Neutrophil (primary cell): ENCODE measurements around the gene COL6A1.

ENCODE experiments used
- H3K27ac ChIP-seq: fragments of 200-600 bp; sonication (generic); 2 replicates; pipeline ENCODE4 v1.5.1; 2016; ENCODE audit warnings: mild to moderate bottlenecking, moderate library complexity
- H3K27me3 ChIP-seq: fragments of 200-600 bp; sonication (generic); 2 replicates; pipeline ENCODE4 v1.6.0; 2016; ENCODE audit warnings: mild to moderate bottlenecking
- H3K36me3 ChIP-seq: fragments of 200-600 bp; sonication (generic); 2 replicates; pipeline ENCODE4 v1.5.1; 2017
- H3K4me1 ChIP-seq, 2 experiments: fragments of 200-600 bp in 1 of 2; sonication (generic) in 1 of 2; 1 replicate in 1 of 2; 2 replicates in 1 of 2; pipeline versions ENCODE4 v1.5.1 to v1.6.1; 2013 to 2016; ENCODE audit warnings: low read depth in 1 of 2, low read length in 1 of 2, mild to moderate bottlenecking in 1 of 2, moderate library complexity in 1 of 2; ENCODE audit not compliant: control insufficient read depth in 1 of 2, insufficient read depth in 1 of 2
- H3K4me3 ChIP-seq, 2 experiments: fragments of 200-600 bp in 1 of 2; sonication (generic) in 1 of 2; 1 replicate in 1 of 2; 2 replicates in 1 of 2; pipeline ENCODE4 v1.5.1; 2013 to 2016; ENCODE audit warnings: low read depth in 1 of 2, low read length in 1 of 2, mild to moderate bottlenecking in 1 of 2, moderate library complexity in 1 of 2
- H3K9me3 ChIP-seq: fragments of 200-600 bp; sonication (generic); 2 replicates; pipeline ENCODE4 v1.5.1; 2016
- TF ChIP-seq, protein P1 (sequence below): fragments of 200-600 bp; sonication (generic); IDR thresholded peaks from 2 replicates; pipeline ENCODE4 v1.5.1; 2016; ENCODE audit warnings: antibody characterized with exemption

COL6A1 gene

DNA sequence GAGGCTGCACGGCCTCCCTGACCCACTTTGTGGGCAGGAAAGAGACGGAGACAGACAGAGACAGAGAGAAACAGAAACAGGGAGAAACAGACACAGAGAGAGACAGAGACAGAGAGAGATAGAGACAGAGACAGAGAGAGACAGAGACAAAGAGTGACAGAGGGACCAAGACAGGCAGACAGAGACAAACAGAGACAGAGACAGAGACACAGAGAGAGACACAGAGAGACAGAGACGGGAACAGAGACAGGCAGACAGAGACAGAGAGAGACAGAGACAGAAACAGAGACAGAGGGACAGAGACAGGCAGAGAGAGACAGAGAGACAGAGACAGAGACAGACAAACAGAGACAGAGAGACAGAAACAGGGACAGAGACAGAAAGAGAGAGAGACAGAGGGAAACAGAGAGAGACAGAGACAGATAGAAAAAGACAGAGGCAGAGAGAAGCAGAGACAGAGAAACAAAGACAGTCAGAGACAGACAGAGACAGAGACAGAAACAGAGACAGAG lies 3.1 kb downstream of the COL6A1 start:
- H3K27ac ChIP-seq: no peak overlapping the region
- TF ChIP-seq, protein P1, sequence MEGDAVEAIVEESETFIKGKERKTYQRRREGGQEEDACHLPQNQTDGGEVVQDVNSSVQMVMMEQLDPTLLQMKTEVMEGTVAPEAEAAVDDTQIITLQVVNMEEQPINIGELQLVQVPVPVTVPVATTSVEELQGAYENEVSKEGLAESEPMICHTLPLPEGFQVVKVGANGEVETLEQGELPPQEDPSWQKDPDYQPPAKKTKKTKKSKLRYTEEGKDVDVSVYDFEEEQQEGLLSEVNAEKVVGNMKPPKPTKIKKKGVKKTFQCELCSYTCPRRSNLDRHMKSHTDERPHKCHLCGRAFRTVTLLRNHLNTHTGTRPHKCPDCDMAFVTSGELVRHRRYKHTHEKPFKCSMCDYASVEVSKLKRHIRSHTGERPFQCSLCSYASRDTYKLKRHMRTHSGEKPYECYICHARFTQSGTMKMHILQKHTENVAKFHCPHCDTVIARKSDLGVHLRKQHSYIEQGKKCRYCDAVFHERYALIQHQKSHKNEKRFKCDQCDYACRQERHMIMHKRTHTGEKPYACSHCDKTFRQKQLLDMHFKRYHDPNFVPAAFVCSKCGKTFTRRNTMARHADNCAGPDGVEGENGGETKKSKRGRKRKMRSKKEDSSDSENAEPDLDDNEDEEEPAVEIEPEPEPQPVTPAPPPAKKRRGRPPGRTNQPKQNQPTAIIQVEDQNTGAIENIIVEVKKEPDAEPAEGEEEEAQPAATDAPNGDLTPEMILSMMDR: no peak
- H3K9me3 ChIP-seq: no peaks in the 10 kb centered on the region
- H3K27me3 ChIP-seq: peaks cover 64% of the 10 kb centered on the region
- H3K4me1 ChIP-seq: peaks cover 0 to 5% of the 10 kb centered on the region in 2 experiments
- H3K4me3 ChIP-seq: no peak overlapping the region
- H3K36me3 ChIP-seq: no peaks in the 10 kb centered on the region

DNA sequence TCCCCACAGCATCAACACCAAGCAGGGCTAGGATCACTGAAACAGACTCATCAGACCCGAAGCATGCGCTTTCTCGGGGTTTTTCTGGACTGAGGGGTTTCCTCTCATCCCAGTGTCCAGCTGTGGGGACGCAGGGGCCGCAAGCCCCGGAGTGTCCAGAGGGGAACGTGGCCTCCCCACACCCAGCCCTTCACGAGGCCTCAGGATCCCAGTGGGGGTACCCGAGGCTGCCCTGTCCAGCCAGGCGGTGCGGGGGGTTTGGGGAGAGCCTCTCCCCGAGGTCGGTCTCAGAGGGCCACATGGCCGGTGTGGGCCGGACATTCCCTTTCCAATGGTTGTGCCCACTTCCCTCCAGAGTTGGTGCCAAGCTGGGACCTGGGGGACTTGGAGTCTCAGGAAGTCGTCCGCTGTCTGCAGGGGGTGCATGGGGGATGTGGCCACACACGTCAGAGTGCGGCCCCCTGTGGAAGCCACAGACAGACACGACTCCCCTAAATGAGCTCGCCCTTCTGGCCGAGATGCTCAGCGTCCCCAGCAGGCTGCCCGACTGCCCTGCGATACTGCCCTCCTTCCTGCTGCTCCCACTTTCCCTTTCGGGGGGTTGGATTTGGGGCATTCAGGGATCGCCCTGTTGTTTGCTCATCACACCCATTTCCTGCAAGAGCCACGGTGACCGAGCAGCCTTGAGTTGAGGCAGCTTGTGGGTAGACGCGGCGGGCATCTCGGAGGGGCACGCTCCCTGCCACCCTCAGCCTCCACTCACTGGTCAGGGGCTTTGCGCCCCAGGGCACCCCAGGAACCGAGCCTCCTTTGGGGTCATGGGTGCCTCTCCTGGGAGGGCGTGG lies 4.1 kb downstream of the COL6A1 start:
- Histone ChIP-seq H3K36me3 (no peaks in the 10 kb centered on the region), H3K27ac (no peak overlapping the region), H3K4me3 (no peak overlapping the region), H3K9me3 (no peaks in the 10 kb centered on the region), H3K27me3 (peaks cover 53% of the 10 kb centered on the region), H3K4me1 (peaks cover 0 to 5% of the 10 kb centered on the region in 2 experiments)
- TF ChIP-seq, protein P1: no peak

DNA sequence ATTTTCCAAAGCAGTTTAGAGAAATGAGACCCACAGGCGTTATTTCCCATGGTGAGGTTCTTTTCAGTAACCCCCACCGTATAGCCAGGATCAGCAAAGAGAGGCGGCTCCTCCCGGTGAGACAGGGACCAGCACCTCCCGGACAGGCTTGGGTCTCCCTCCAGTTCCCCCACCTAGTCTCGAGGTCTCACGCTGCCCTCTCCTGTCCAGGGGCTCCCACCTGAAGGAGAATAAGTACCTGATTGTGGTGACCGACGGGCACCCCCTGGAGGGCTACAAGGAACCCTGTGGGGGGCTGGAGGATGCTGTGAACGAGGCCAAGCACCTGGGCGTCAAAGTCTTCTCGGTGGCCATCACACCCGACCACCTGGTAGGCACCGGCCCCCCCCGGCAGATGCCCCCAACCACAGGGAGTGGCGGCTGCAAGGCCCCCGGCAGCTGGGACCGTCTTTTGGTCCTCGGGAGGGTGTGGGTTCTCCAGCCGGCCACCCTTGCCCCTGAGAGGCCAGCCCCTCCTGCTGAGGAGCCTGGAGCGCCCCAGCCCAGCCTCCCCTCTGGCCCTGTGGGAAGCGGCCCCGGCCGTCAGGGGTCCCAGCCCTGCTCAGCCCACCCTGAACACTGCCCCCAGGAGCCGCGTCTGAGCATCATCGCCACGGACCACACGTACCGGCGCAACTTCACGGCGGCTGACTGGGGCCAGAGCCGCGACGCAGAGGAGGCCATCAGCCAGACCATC lies 4.9 kb downstream of the COL6A1 start:
- peaks cover 0 to 5% of the 10 kb centered on the region in 2 experiments for H3K4me1 ChIP-seq

DNA sequence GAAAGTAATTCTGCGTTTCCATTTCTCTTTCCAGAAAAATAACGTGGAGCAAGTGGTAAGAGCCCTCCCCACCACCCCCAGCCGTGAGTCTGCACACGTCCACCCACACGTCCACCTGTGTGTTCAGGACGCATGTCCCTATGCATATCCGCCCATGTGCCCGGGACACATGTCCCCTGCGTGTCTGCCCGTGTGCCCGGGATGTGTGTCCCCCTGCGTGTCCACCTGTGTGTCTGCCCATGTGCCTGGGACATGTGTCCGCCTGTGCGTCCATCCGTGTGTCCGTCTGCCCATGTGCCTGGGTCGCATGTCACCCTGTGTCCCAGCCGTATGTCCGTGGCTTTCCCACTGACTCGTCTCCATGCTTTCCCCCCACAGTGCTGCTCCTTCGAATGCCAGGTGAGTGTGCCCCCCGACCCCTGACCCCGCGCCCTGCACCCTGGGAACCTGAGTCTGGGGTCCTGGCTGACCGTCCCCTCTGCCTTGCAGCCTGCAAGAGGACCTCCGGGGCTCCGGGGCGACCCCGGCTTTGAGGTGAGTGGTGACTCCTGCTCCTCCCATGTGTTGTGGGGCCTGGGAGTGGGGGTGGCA lies 5.6 kb downstream of the COL6A1 start:
- Histone ChIP-seq H3K36me3 (no peaks in the 10 kb centered on the region), H3K4me1 (no peaks in the 10 kb centered on the region)

More for the DNA sequence above, 4.9 kb downstream of the COL6A1 start:
- Histone ChIP-seq H3K36me3 (no peaks in the 10 kb centered on the region), H3K9me3 (no peaks in the 10 kb centered on the region), H3K27ac (no peak overlapping the region), H3K27me3 (peaks cover 45% of the 10 kb centered on the region), H3K4me3 (no peak overlapping the region)
- TF ChIP-seq, protein P1: no peak

More for the DNA sequence above, 5.6 kb downstream of the COL6A1 start:
- Histone ChIP-seq H3K27me3 (peaks cover 38% of the 10 kb centered on the region), H3K9me3 (no peaks in the 10 kb centered on the region), H3K27ac (no peak overlapping the region), H3K4me3 (no peak overlapping the region)
- TF ChIP-seq, protein P1: no peak
